Heart left ventricle (tissue), 13 donors: ENCODE data around the gene REXO1.

Experiments used
- POLR2A ChIP-seq, 2 donors: fragments of 450-650 bp; IDR thresholded peaks; one replicate each; pipeline ENCODE4 v1.6.1; 2017; ENCODE audit warnings: antibody characterized with exemption in 2 of 2, mild to moderate bottlenecking in 2 of 2, moderate library complexity in 2 of 2
- TF ChIP-seq, protein P1 (sequence below), 12 donors: fragments of 200-600 bp; sonication (generic) in 4 of 12; IDR thresholded peaks; one replicate each; pipeline versions ENCODE4 v1.5.0 to v1.8.0; 2018 to 2022; ENCODE audit warnings: antibody characterized with exemption in 12 of 12, mild to moderate bottlenecking in 5 of 12
- donor health status: ischemic (EF 13 %, LVEDD 7.1; RV severe dilation, severe dysfunction).
- donor health status: DM: no; HTN: yes; CAD: no.
- donor health status: DM: no; HTN: no; CAD: no.
- donor health status: ischemic (EF 25% LVEDD 6.9; RV normal size, moderate dysfunction).
- donor health status: ischemic (EF 25% LVEDD 5.7; RV mildly dilated, moderate dysfunction).
- donor health status: ischemic (EF 35%, LVEDD 5.7; RV mildly dilated, moderate dysfunction).
- donor health status: nonischemic (EF 11% LVEDD 7.7; RV severe dilation, severe dysfunction).
- donor health status: DM: yes; HTN: yes; CAD: no.
- donor health status: PGD.
- donor health status: ischemic (EF 29% LVEDD 5.4; RV normal size, mild dysfunction).
- donor health status: nonischemic (EF 23%, LVEDD 6.1; RV moderate dilation, normal function).

GRCh38 chr19:1847348-1847683 is 967 bp downstream of the REXO1 start:
- TF ChIP-seq, protein P1, sequence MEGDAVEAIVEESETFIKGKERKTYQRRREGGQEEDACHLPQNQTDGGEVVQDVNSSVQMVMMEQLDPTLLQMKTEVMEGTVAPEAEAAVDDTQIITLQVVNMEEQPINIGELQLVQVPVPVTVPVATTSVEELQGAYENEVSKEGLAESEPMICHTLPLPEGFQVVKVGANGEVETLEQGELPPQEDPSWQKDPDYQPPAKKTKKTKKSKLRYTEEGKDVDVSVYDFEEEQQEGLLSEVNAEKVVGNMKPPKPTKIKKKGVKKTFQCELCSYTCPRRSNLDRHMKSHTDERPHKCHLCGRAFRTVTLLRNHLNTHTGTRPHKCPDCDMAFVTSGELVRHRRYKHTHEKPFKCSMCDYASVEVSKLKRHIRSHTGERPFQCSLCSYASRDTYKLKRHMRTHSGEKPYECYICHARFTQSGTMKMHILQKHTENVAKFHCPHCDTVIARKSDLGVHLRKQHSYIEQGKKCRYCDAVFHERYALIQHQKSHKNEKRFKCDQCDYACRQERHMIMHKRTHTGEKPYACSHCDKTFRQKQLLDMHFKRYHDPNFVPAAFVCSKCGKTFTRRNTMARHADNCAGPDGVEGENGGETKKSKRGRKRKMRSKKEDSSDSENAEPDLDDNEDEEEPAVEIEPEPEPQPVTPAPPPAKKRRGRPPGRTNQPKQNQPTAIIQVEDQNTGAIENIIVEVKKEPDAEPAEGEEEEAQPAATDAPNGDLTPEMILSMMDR (IDR thresholded peaks at IDR 0.05) = no peak
- TF ChIP-seq POLR2A (IDR thresholded peaks at IDR 0.05) = no peak
